ENCODE results near the gene DCUN1D1.

DCUN1D1 gene

DNA sequence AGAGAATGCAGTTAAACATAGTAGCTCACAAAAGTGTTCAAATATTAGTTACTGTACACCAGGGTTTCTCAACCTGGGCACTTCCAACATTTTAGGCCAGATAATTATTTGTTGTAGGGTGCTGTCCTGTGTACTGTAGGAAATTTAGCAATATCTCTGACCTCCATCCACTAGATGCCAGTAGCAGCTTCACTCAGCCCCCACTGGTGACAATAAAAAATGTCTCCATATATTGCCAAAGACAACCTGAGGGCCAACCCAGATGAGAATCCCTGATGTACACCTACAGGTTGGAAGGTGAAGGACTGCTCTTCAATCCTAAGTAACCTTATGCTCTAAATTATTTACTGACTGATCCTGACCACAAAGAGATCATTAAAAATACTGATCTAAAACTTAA lies 32.5 kb downstream of the DCUN1D1 start:
- in situ Hi-C loops (cut with HindIII; ENCODE audit: low pct_ligation_motif_present, low pct_unique_long_range_greater_than_20kb, low sequenced_read_pairs), result no loop called here

DNA sequence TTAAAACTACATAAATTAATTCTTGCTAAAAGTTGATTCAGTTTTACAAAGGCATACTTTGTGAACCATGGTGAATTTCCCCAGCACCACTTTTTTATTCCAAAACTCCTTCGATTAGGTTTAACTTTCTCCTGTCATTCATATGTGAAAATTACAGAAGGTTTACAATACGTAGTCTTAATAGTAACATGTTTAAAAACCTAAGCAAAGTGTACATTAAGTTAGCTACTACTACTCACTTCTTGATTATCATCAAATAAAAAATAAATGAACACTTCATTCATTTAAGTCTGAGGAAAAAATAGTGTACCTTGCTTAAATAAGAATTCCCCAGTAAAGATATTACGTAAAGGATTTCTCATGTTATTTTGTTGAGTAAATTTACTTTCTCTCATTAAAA lies 38.6 kb downstream of the DCUN1D1 start:
- no peak for DNase-seq
- in situ Hi-C loops (cut with HindIII; ENCODE audit: low pct_ligation_motif_present, low pct_unique_long_range_greater_than_20kb, low sequenced_read_pairs), result no loop called here

More for the DNA sequence above, 32.5 kb downstream of the DCUN1D1 start:
- no peak for DNase-seq

DNA sequence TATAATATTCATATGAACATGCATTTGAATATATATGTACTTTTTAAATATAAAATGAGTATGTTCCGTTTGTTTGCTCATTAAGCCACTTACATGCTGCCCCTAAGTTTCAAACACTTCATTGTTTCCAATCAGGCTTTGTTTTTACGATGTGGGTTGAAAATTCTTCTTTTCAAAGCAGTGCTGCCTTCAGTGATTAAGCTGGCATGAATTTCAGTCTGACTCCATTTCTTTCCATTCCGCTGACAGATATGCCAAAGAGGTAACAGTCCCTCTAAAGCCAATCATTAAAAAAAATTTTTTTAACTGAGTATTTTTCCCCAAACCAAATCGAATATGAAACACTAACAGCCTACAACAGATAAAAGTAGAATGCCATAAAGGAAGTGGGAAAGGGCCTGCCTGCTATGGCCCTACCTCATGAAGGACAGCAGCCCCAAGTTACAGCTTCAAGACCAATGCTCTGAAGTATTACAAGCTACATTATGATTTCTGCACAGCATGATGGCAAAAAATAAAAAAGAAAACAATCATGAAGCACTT lies 40.0 kb downstream of the DCUN1D1 start:
- in situ Hi-C loops (cut with HindIII; ENCODE audit: low pct_ligation_motif_present, low pct_unique_long_range_greater_than_20kb, low sequenced_read_pairs), result no loop called here
- DNase-seq, result no peak

DNA sequence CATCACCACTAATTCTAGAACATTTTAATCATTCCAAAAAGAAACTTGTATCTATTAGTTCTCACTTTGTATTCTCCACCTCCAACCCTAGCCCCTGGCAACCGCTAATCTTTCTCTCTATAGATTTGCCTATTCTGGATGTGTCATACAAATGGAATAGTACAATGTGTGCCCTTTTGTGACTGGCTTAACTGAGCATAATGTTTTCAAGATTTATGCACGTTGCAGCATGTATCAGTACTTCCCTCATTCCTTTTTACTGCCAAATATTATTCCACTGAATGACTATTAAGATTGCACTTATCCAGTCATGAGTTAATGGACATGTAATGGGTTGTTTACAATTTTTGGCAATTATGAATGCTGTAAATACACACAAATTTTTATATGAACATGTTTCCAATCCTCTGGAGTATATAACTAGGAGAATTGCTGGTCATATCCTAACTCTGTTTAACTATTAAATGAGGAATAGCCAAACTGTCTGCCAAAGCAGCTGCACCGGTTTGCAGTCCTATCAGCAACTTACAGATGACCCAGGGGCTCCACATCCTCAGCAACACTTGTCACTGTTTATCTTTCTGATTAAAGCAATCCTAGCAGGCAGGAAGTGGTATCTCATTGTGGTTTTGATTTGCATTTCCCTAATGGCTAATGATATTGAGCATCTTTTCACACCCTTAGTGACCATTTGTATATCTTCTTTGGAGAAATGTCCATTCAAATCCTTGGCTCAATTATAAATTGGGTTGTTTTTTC lies 42.9 kb downstream of the DCUN1D1 start:
- no peak for DNase-seq
- in situ Hi-C loops (cut with HindIII; ENCODE audit: low pct_ligation_motif_present, low pct_unique_long_range_greater_than_20kb, low sequenced_read_pairs), result no loop called here

DNA sequence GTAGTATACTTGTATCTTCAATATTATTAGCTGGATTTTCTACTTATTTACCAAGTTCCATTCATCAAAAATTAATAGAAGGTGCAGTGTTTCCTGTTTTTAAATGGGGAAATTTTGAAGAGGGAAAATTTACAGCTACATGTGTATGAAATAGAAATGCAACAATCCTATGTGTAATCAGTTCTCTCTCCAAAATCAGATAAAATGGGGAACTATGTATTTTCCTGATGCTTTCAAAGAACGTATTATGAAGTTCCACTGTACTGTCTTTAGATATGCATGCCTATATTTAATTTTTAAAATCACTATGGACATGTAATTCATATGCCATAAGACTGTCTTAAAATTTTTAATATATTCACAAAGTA lies 43.4 kb downstream of the DCUN1D1 start:
- in situ Hi-C loops (cut with HindIII; ENCODE audit: low pct_ligation_motif_present, low pct_unique_long_range_greater_than_20kb, low sequenced_read_pairs), result no loop called here

DNA sequence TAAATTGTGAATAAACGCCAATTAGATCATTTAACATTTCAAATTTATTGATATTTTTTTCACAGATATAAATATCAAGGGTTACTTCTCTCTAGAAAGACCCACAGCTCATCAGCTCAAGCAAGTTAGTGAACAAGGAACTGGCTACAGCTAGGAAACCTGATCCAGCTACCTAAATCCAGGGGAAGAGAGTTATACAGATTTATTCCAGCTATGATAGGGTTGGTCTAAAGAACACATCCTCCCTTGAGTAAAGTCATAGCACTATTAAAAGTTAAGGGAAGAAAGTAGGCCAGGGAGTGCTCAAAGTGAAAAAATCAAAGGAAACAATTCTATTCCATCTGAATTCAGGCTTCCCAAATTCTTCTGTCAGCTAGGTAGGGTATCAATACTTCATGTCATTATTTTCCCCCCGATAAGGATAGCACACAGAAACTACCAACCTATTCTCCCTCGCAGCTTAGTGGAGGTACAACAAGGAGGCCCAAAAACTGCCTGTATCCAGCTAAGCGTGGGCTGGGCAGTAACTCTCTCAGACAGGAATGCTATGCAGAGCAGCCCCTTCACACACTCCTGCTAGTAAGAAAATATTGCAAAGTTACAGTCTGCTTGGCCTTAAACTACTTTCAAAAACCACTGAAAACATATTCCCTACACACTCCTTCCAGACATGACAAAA lies 44.0 kb downstream of the DCUN1D1 start:
- in situ Hi-C loops (cut with HindIII; ENCODE audit: low pct_ligation_motif_present, low pct_unique_long_range_greater_than_20kb, low sequenced_read_pairs), result no loop called here
- DNase-seq, result no peak

More for the DNA sequence above, 43.4 kb downstream of the DCUN1D1 start:
- no peak for DNase-seq

DNA sequence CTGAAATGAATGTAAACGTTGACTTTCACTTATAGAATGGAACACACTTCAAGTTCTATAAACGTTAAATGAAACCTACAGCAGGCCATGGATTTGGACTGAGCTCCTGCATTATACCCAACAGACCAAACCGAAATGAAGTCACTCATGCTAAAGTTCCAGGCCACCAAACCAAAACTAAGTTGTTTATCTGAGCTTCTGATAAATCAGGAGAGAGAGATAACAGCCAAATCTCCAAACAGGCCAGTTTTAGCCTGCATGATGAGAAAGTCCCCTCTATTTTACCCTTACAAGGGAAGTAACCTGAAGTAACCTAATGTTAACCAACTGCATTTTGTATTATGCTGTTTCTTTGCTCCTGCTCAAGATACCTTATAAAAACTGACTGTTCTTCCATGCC lies 44.5 kb downstream of the DCUN1D1 start:
- no peak for DNase-seq
- in situ Hi-C loops (cut with HindIII; ENCODE audit: low pct_ligation_motif_present, low pct_unique_long_range_greater_than_20kb, low sequenced_read_pairs), result no loop called here

DNA sequence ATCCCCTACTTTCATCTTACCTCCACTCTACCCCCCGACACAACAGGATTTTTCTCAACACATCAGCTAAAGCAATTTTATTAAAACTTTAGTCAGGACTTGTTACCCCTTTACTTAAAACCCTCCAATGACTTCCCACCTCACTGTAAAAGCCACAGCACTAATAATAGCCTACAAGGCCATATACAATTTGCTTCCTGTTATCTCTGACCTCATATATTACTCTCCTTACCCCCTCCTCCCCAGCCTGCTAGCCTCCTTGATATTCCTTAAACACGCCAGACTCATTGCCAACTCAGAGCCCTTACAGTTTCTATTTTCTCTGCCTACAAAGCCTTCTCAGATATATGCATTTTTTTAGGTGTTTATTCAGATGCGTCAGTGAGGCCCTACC lies 54.4 kb downstream of the DCUN1D1 start:
- in situ Hi-C loops (cut with HindIII; ENCODE audit: low pct_ligation_motif_present, low pct_unique_long_range_greater_than_20kb, low sequenced_read_pairs), result no loop called here
- no peak for DNase-seq

DNA sequence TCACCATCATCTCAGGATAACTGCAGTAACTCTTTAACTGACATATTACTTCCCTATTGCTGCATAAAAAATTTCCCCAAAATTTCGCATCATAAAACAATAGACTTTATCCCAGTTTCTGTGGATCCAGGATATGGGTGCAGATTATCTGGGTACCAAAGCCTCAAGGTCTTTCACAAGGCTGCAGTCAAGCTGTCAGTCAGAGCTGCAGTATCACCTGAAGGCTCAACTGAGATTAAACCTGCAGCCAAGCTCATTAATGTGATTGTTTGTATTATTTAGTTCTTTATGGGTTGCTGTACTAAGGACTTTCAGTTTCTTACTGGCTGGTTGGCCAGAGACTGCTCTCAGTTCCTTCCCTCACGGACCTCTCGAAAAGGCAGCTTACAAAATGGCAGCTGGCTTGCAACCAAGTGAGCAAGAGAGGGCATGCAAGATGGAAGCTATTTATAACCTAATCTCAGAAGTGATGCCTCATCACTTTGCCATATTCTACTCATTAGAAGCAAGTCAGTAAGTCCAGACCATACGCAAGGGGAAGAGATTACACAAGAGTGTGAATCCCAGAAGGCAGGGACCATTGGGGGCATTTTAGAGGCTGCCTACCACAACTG lies 54.9 kb downstream of the DCUN1D1 start:
- DNase-seq, result no peak
- in situ Hi-C loops (cut with HindIII; ENCODE audit: low pct_ligation_motif_present, low pct_unique_long_range_greater_than_20kb, low sequenced_read_pairs), result no loop called here

DNA sequence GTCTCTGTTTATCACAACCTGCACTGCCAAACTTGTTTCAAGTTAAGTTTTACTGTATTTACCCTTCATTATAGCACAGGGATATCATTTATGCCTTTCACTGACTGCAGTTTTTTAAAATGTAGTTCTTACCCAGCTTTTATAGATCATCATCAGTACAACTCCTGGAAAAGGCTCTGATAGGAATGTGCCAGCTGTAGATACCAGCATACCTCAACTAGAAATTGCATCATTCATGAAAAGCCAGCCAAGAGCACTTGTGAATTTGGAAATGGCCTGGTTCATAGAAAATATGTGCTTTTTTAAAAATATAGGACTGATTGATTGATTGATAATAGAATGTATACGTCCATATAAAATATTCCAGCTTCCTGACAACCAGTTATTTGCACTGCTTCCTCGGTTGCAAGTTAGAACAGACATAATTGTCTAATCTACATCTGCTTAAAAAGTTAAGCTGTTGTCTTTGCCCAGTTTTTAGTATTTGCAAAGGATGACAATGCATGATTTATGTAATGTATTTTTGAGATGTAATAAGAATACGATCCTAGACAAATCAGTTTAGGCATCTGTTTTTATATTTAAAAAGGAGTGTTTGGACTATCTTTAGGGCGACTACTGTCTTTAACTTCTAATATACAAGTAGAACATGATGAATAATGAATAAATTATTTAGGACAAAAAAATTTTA lies 58.5 kb downstream of the DCUN1D1 start:
- no peak for DNase-seq
- in situ Hi-C loops (cut with HindIII; ENCODE audit: low pct_ligation_motif_present, low pct_unique_long_range_greater_than_20kb, low sequenced_read_pairs), result no loop called here

DNA sequence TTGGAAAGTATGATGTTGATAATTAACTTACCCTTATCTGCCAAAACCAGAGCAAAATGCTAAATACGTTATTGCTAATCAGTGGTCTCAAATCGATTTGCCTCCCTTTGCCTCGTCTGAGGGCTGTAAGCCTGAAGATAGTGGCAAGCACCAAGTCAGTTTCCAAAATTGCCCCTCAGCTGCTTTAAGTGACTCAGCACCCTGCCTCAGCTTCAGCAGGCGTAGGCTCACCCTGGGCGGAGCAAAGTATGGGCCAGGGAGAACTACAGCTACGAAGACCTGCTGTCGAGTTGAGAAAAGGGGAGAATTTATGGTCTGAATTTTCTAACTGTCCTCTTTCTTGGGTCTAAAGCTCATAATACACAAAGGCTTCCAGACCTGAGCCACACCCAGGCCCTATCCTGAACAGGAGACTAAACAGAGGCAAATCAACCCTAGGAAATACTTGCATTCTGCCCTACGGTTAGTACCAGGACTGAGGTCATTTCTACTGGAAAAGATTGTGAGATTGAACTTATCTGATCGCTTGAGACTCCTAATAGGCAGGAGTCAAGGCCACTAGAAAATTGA lies 59.7 kb downstream of the DCUN1D1 start:
- in situ Hi-C loops (cut with HindIII; ENCODE audit: low pct_ligation_motif_present, low pct_unique_long_range_greater_than_20kb, low sequenced_read_pairs), result no loop called here
- DNase-seq, result no peak

DNA sequence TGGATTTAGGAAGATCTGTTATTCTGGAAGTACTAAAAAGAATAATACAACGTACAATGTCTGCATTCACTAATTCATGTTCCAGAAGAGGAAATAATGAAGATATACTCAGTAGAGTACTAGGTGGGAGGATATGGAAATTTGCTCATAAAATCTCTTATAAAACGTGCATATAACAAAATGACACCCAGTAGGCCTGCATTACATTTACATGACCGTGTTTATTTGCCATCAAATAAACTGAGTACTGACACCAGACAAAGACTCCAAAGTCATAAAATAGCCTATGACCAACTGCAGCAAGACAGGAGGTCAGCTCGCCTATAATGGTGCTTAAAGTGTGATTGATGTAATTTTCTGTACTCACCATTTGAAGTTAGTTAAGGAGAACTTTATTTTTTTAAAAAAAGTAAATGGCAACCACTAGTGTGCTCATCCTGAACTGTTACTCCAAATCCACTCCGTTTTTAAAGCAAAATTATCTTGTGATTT lies 60.4 kb downstream of the DCUN1D1 start:
- no peak for DNase-seq
- in situ Hi-C loops (cut with HindIII; ENCODE audit: low pct_ligation_motif_present, low pct_unique_long_range_greater_than_20kb, low sequenced_read_pairs), result no loop called here

DNA sequence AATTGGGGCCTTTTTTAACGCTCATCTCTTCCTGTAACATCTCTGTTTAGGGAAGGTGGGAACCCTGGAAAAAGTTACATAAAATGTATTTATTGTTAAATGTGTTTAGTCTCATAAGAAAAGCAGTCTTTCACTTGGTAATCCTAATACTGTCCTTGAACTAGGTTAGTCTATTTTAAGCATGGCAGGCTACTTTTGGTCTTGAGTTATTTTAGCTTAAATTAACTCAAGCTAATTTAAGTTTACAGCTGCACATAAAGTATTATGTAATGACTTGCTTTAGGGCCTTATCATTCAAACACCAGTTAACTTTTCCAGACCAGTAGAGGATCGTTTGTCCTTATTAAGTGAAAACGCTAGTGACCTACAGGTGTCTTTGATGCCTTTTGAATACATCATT lies 63.2 kb downstream of the DCUN1D1 start:
- no peak for DNase-seq
- in situ Hi-C loops (cut with HindIII; ENCODE audit: low pct_ligation_motif_present, low pct_unique_long_range_greater_than_20kb, low sequenced_read_pairs), result no loop called here

DNA sequence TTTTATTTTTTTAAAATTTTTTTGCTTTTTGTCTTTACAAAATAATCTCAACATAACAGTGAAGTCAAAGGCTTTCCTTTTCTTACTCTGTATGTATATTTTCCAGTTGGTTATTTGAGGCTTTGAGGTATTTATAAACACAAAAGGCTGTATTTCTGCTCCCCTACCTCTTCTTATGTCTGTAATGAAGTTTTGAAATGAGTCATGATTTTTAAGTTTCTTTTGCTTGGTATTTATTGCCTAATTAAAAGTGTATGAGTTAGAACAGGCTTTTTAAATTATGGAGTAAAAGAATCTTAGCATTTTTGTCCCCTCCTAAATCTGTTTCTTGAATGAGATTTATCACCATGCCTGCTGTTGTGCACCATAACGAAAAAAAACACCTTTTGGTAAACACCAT lies 66.0 kb downstream of the DCUN1D1 start:
- no peak for DNase-seq
- in situ Hi-C loops (cut with HindIII; ENCODE audit: low pct_ligation_motif_present, low pct_unique_long_range_greater_than_20kb, low sequenced_read_pairs), result no loop called here

DNA sequence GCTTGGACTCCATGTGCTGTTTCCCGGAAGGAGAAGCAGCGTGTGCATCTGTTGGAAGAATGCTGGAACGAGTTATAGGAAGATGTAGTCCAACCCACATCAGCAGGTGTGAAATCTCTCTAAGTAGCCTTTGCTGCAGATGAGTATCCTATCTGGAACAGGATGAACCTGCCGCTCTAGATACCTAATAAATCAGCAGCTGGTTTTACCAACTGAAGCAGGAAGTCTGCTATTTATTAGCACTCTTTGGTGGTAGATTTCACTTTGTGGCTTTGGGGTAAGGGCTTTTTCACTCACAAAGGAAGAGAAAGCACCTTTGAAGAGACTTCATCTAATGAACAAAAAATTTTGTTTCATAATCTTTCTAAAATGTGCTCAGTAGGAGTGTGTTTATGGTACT lies 66.4 kb downstream of the DCUN1D1 start:
- DNase-seq, result no peak
- in situ Hi-C loops (cut with HindIII; ENCODE audit: low pct_ligation_motif_present, low pct_unique_long_range_greater_than_20kb, low sequenced_read_pairs), result no loop called here

DNA sequence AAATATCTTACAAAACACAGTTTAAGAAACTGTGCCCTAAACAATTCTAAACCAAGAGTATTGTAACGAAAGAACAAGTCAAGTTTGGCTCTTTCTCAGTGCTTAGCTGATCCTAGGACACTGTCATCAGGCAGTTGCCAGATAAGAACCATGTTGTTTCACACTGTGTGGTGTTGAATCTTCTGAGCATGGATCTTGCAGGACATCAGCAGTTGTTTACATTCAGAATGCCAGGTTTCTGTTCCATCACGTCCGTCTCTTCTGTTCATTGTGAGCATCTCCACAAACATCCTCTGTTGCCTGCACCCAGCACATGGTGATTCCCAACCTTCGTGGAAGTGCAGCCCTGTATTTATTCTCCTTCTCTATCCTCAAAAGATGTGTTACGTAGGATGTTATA lies 67.9 kb downstream of the DCUN1D1 start:
- in situ Hi-C loops (cut with HindIII; ENCODE audit: low pct_ligation_motif_present, low pct_unique_long_range_greater_than_20kb, low sequenced_read_pairs), result no loop called here
- no peak for DNase-seq

DNA sequence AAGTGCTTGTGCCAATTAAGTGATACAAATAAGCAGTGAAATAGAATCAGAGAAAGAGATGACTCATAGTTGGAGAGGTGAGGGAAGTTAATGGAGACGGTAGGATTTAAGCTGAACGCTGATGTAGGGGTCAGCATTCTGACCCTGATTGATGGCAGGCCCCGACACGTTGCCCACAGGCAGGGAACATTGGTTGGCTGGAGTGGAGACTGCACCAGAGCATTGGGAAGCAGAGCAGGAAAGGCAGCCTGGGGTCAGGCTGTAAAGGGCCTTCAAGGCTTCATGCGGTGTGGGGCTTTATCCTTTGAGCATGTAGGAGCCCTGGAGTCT lies 68.6 kb downstream of the DCUN1D1 start:
- in situ Hi-C loops (cut with HindIII; ENCODE audit: low pct_ligation_motif_present, low pct_unique_long_range_greater_than_20kb, low sequenced_read_pairs), result no loop called here
- no peak for DNase-seq

DNA sequence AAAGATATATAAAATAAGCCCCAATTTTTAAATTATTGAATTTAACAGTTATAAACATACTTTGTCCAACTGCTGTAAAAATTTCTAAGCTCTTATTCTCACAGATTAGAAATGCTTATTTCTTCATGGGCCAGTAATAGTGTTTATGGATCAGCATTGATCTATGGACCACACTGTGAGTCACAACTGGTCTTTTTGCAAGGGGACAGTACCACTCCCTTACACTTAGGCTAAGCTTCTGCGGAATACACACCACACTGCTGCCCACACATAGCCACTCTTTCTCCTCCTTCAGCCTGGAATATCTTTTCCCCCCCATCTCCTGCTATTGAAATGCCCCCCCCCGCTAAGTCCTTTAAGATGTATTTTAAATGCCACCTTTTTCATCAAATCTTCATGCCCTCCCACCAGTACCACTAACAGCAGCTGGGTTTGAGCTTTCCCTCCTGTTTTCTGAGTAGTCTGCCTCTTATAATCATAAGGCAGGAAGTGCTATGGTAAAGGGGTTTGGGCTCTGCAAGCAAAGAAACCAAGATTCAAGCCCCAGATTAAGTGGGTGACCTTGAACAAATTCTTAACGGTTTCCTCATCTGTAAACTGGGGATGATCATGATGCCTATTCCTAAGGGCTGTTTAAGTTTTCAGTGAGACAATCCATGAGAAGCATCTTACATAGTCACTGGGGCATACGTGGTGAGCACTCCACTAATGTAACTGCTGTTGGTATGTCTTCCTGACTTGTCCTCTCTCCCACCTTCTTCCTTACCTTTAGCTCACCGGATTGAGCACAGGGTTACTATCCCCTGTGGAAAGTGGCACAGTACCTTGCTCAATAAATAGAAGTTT lies 69.2 kb downstream of the DCUN1D1 start:
- no peak for DNase-seq
- in situ Hi-C loops (cut with HindIII; ENCODE audit: low pct_ligation_motif_present, low pct_unique_long_range_greater_than_20kb, low sequenced_read_pairs), result no loop called here
